A673 (cell line): ENCODE measurements around the gene TMEM95.

ENCODE experiments used
- CTCF ChIP-seq: fragments of 300-800, 200-600 bp; sonication (generic); conservative IDR thresholded peaks from 2 replicates; pipeline ENCODE4 v1.5.1; 2017; ENCODE audit warnings: low read depth, mild to moderate bottlenecking, antibody characterized with exemption, low read length, moderate library complexity, mixed read lengths
- EZH2 ChIP-seq: fragments of 200-600 bp; sonication (generic); IDR thresholded peaks from 2 replicates; pipeline ENCODE4 v1.6.1; 2017; ENCODE audit warnings: borderline replicate concordance, low read depth, mild to moderate bottlenecking, mixed read lengths, antibody characterized with exemption, low read length; ENCODE audit not compliant: poor library complexity, severe bottlenecking

DNA sequence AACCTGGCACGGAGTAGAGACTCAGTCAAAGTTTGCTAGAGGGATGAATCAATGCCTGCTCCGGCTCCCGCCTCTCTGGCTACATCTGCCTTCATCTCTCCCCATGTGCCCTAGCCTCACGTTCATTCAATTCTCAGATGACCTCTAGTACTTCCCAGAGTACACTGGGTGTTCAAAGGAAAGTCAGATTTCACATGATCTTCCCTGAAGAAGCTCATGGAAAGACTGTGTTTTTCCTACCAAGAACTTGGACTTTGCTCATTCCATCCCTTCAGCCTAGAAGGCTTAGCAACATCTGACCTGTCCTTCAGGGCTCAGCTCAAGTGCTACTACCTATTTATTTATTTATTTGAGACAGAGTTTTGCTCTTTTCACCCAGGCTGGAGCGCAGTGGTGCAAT is 14.9 kb downstream of the TMEM95 start:
- TF ChIP-seq CTCF (no peak), EZH2 (no peak)
